Mesendoderm (in vitro differentiated cells): ENCODE measurements around the gene ITGB1BP1.

Experiments
- DNase-seq: peaks from one replicate; pipeline ENCODE4 v3.0.0; 2013
- H2AK5ac ChIP-seq: 2 replicates; pipeline ENCODE4 v1.6.1; 2013; ENCODE audit warnings: low read length, inconsistent platforms
- H2BK120ac ChIP-seq: 2 replicates; pipeline ENCODE4 v1.6.1; 2013; ENCODE audit warnings: low read depth, mild to moderate bottlenecking, low read length, moderate library complexity, mixed read lengths
- H2BK15ac ChIP-seq: replicated peaks from 2 replicates; pipeline ENCODE4 v1.6.1; 2013; ENCODE audit warnings: low read depth, mild to moderate bottlenecking, moderate library complexity
- H2BK5ac ChIP-seq: 2 replicates; pipeline ENCODE4 v1.6.1; 2013; ENCODE audit warnings: low read length, inconsistent platforms
- H3K18ac ChIP-seq: 2 replicates; pipeline ENCODE4 v1.6.1; 2013; ENCODE audit warnings: mild to moderate bottlenecking, low read length, mixed read lengths
- H3K23ac ChIP-seq: one replicate; pipeline ENCODE4 v1.6.1; 2013; ENCODE audit warnings: low read length
- H3K27ac ChIP-seq: 2 replicates; pipeline ENCODE4 v1.5.1; 2013; ENCODE audit warnings: low read depth, mild to moderate bottlenecking, inconsistent platforms, low read length, moderate library complexity
- H3K27me3 ChIP-seq: 2 replicates; pipeline ENCODE4 v1.6.1; 2013; ENCODE audit warnings: low read length, control low read depth, mild to moderate bottlenecking, inconsistent platforms; ENCODE audit not compliant: insufficient read depth, poor library complexity
- H3K36me3 ChIP-seq: 2 replicates; pipeline ENCODE4 v1.6.1; 2013; ENCODE audit warnings: low read length, inconsistent platforms; ENCODE audit not compliant: control insufficient read depth, insufficient read depth
- H3K4ac ChIP-seq: one replicate; pipeline ENCODE4 v1.6.1; 2013; ENCODE audit warnings: low read depth, mild to moderate bottlenecking, low read length, moderate library complexity
- H3K4me1 ChIP-seq: 2 replicates; pipeline ENCODE4 v1.6.1; 2013; ENCODE audit warnings: low read depth, low read length, inconsistent platforms; ENCODE audit not compliant: control insufficient read depth
- H3K4me2 ChIP-seq: 2 replicates; pipeline ENCODE4 v1.6.1; 2013; ENCODE audit warnings: low read length
- H3K4me3 ChIP-seq: 2 replicates; pipeline ENCODE4 v1.5.1; 2013; ENCODE audit warnings: mild to moderate bottlenecking, low read length
- H3K56ac ChIP-seq: one replicate; pipeline ENCODE4 v1.6.1; 2013; ENCODE audit warnings: low read length
- H3K79me1 ChIP-seq: 2 replicates; pipeline ENCODE4 v1.6.1; 2013; ENCODE audit warnings: low read length, inconsistent platforms
- H3K79me2 ChIP-seq: 2 replicates; pipeline ENCODE4 v1.6.1; 2013; ENCODE audit warnings: mild to moderate bottlenecking, low read length; ENCODE audit not compliant: control insufficient read depth, insufficient read depth
- H3K9ac ChIP-seq: 2 replicates; pipeline ENCODE4 v1.6.1; 2013; ENCODE audit warnings: low read length, inconsistent platforms
- H4K5ac ChIP-seq: one replicate; pipeline ENCODE4 v1.6.1; 2013; ENCODE audit warnings: low read length
- H4K8ac ChIP-seq: one replicate; pipeline ENCODE4 v1.6.1; 2013; ENCODE audit warnings: low read depth, mild to moderate bottlenecking, control low read depth, low read length, moderate library complexity
- WGBS: extraction: QIAGEN DNeasy Blood & Tissue Kit; methylation state at CpG from one replicate; pipeline ENCODE4 v1.1.7; 2013; ENCODE audit warnings: low lambda C conversion rate, missing lambda C conversion rate; ENCODE audit not compliant: insufficient coverage; ENCODE audit errors: extremely low coverage; 5-methylcytosine and 5-hydroxymethylcytosine counted together

ITGB1BP1 gene

DNA sequence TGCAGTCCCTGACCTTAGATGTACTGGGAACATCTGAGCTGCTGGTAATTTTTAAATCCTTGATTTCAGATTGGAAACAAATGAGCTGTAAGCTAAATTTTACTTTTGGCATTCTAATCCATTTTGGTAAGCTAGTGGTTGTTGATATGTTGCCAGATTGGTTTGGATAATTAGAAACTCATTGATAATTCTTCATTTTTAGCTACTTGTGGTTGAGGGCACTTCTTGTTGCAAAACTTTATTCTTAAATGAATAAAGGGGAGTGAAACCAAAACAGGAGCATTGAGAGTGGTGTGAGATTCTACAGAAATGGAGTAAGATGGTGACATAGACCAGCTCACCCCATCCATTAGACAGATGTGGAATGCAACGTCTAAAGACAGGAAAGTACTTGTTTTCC, 64.5 kb downstream of the ITGB1BP1 start:
- Histone ChIP-seq H3K79me1 (no peaks in the 10 kb centered on the region), H3K18ac (no peak overlapping the region), H3K4me1 (no peaks in the 10 kb centered on the region), H3K36me3 (no peaks in the 10 kb centered on the region), H3K4me3 (no peak overlapping the region), H2BK15ac (no peak overlapping the region), H3K4me2 (no peak overlapping the region), H3K4ac (no peak overlapping the region), H3K27me3 (no peaks in the 10 kb centered on the region), H2BK5ac (no peak overlapping the region), H3K56ac (no peak overlapping the region), H3K23ac (no peak overlapping the region), H4K5ac (no peak overlapping the region), H3K9ac (no peak overlapping the region), H2AK5ac (no peak overlapping the region), H2BK120ac (no peak overlapping the region), H4K8ac (no peak overlapping the region), H3K79me2 (no peaks in the 10 kb centered on the region), H3K27ac (no peak overlapping the region)
- DNase-seq: no peak
- no CpG with 5 or more reads among the region's 1 CpG for WGBS

DNA sequence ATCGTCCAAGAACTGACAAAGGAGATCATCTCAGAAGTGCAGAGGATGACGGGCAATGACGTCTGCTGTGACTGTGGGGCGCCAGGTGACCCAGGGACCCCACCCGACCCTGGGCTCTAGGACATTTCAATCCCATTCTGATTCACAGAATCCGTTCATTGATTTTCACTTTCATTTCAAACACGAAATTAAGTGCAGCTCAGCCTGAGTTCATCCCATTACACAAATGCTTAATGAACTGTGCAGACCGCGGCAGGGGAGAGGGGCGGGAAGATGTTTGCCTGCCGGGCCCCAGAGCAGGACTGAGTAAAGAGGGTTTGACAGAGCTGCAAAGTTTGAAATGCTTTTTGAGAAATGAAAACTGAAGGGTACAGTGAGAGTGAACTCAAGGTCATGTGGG, 67.1 kb downstream of the ITGB1BP1 start:
- Histone ChIP-seq H4K5ac (no peak overlapping the region), H3K27me3 (no peaks in the 10 kb centered on the region), H3K36me3 (no peaks in the 10 kb centered on the region), H3K23ac (no peak overlapping the region), H2BK120ac (no peak overlapping the region), H3K79me2 (no peaks in the 10 kb centered on the region), H3K27ac (no peak overlapping the region), H3K9ac (no peak overlapping the region), H3K4me1 (no peaks in the 10 kb centered on the region), H4K8ac (no peak overlapping the region), H3K4me2 (no peak overlapping the region), H3K56ac (no peak overlapping the region), H3K18ac (no peak overlapping the region), H2BK5ac (no peak overlapping the region), H3K79me1 (no peaks in the 10 kb centered on the region), H2AK5ac (no peak overlapping the region), H3K4ac (no peak overlapping the region), H2BK15ac (no peak overlapping the region), H3K4me3 (no peak overlapping the region)
- DNase-seq: no peak
- no CpG with 5 or more reads among the region's 11 CpGs for WGBS

DNA sequence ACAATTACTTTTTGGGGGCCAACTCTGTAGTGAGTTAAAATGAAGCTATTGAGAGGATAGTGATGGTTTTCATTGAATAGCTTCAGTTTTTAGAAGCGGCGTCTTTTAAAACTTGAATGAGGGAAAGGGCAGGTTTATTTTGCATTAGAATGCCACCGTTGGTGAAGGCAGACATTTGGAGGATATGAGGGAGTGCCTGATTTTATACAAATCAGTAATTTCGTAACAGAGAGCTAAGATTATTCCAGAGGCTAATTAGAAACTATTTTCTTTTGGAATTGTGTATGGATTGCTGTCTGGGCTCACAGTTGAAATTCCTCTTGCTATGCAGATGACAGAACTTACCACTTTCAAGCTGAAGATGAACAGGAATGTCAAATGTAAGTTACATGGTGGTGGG, 67.6 kb downstream of the ITGB1BP1 start:
- no peak overlapping the region for H2BK15ac ChIP-seq
- no peak overlapping the region for H3K56ac ChIP-seq
- no peak for DNase-seq
- no peak overlapping the region for H3K23ac ChIP-seq
- H3K4me1 ChIP-seq: no peaks in the 10 kb centered on the region
- H3K36me3 ChIP-seq: no peaks in the 10 kb centered on the region
- H2BK5ac ChIP-seq: no peak overlapping the region
- H4K8ac ChIP-seq: no peak overlapping the region
- no peak overlapping the region for H2BK120ac ChIP-seq
- H3K4me2 ChIP-seq: no peak overlapping the region
- no peak overlapping the region for H3K4ac ChIP-seq
- no peak overlapping the region for H3K4me3 ChIP-seq
- no peaks in the 10 kb centered on the region for H3K79me1 ChIP-seq
- H3K27ac ChIP-seq: no peak overlapping the region
- no peaks in the 10 kb centered on the region for H3K27me3 ChIP-seq
- WGBS: no CpG with 5 or more reads among the region's 4 CpGs
- no peak overlapping the region for H2AK5ac ChIP-seq
- no peak overlapping the region for H4K5ac ChIP-seq
- H3K79me2 ChIP-seq: no peaks in the 10 kb centered on the region
- H3K9ac ChIP-seq: no peak overlapping the region
- no peak overlapping the region for H3K18ac ChIP-seq

DNA sequence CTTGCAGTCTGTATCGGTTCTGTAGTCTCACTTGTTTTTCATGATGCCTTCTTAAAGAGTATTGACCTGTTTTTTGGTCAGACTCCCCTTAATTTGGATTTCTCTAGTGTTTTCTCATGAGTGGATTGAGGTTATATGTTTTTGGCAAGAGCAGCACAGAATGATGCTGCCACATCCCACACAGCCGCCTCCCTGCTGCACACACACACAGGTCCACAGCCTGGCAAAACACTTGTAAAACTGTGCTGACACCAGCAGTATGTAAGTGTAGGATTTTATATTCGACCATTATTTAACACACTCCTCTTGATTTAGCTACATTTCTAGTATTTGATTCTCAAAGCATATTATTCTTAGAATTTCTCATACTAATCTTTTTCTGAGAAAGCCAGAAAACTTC, 68.1 kb downstream of the ITGB1BP1 start:
- no peak overlapping the region for H3K56ac ChIP-seq
- WGBS: no CpG with 5 or more reads among the region's 3 CpGs
- H3K36me3 ChIP-seq: no peaks in the 10 kb centered on the region

DNA sequence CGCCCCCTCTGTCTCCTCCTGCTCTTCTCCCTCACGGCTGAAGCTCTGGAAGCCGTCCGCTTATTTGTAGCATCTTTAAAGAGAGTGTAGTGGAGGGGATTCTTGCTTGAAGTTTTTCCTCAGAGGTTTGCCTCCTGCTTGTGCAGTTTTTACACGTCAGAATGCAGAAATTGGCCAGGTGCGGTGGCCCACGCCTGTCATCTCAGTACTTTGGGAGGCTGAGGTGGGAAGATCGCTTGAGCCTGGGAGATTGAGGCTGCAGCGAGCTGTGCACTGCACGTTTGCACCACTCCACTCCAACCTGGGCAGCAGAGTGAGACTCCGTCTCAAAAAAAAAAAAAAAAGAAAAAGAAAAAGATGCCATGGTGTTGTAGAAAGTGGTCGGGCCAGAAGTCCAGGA, 69.0 kb downstream of the ITGB1BP1 start:
- no CpG with 5 or more reads among the region's 12 CpGs for WGBS
- H2BK5ac ChIP-seq: no peak overlapping the region
- no peaks in the 10 kb centered on the region for H3K79me1 ChIP-seq
- no peak for DNase-seq
- H3K56ac ChIP-seq: no peak overlapping the region
- H3K23ac ChIP-seq: no peak overlapping the region
- no peak overlapping the region for H4K5ac ChIP-seq
- H3K9ac ChIP-seq: no peak overlapping the region
- no peak overlapping the region for H2BK15ac ChIP-seq
- H3K4me1 ChIP-seq: no peaks in the 10 kb centered on the region
- H2BK120ac ChIP-seq: no peak overlapping the region
- no peak overlapping the region for H2AK5ac ChIP-seq
- H3K4ac ChIP-seq: no peak overlapping the region
- no peaks in the 10 kb centered on the region for H3K79me2 ChIP-seq
- H3K27ac ChIP-seq: no peak overlapping the region
- H3K4me2 ChIP-seq: no peak overlapping the region
- no peak overlapping the region for H4K8ac ChIP-seq
- H3K4me3 ChIP-seq: no peak overlapping the region
- H3K18ac ChIP-seq: no peak overlapping the region
- no peaks in the 10 kb centered on the region for H3K27me3 ChIP-seq
- H3K36me3 ChIP-seq: no peaks in the 10 kb centered on the region

More for the DNA sequence above, 68.1 kb downstream of the ITGB1BP1 start:
- H3K23ac ChIP-seq: no peak overlapping the region
- no peak overlapping the region for H3K9ac ChIP-seq
- H3K79me2 ChIP-seq: no peaks in the 10 kb centered on the region
- no peak overlapping the region for H3K4me2 ChIP-seq
- no peaks in the 10 kb centered on the region for H3K27me3 ChIP-seq
- H3K4ac ChIP-seq: no peak overlapping the region
- no peaks in the 10 kb centered on the region for H3K4me1 ChIP-seq
- H3K4me3 ChIP-seq: no peak overlapping the region
- no peak overlapping the region for H3K27ac ChIP-seq
- H2BK15ac ChIP-seq: no peak overlapping the region
- DNase-seq: no peak
- no peak overlapping the region for H4K8ac ChIP-seq
- H2AK5ac ChIP-seq: no peak overlapping the region
- no peaks in the 10 kb centered on the region for H3K79me1 ChIP-seq
- no peak overlapping the region for H4K5ac ChIP-seq
- H3K18ac ChIP-seq: no peak overlapping the region
- no peak overlapping the region for H2BK120ac ChIP-seq
- H2BK5ac ChIP-seq: no peak overlapping the region
